GM18517 (cell line): ENCODE data around the gene BIRC5.
"Not testable (repeated sequence)": the region's sequence is repeated elsewhere in the genome, so short reads cannot be mapped to it uniquely, and the experiment has no call there.

Experiments
- ATAC-seq: cut with Tn5 transposase; IDR thresholded peaks from one replicate; pipeline ENCODE4 v1.9.1; 2021; ENCODE audit warnings: mild to moderate bottlenecking, moderate library complexity; ENCODE audit not compliant: unreplicated experiment

The BIRC5 gene

GRCh38 chr17:78214016-78214705, at the start of gene BIRC5:
Gene BIRC5 (plus strand): TSS chr17:78214253. CDS start chr17:78214317, 64 bp downstream.
- peak; percentile 59 for ATAC-seq

DNA sequence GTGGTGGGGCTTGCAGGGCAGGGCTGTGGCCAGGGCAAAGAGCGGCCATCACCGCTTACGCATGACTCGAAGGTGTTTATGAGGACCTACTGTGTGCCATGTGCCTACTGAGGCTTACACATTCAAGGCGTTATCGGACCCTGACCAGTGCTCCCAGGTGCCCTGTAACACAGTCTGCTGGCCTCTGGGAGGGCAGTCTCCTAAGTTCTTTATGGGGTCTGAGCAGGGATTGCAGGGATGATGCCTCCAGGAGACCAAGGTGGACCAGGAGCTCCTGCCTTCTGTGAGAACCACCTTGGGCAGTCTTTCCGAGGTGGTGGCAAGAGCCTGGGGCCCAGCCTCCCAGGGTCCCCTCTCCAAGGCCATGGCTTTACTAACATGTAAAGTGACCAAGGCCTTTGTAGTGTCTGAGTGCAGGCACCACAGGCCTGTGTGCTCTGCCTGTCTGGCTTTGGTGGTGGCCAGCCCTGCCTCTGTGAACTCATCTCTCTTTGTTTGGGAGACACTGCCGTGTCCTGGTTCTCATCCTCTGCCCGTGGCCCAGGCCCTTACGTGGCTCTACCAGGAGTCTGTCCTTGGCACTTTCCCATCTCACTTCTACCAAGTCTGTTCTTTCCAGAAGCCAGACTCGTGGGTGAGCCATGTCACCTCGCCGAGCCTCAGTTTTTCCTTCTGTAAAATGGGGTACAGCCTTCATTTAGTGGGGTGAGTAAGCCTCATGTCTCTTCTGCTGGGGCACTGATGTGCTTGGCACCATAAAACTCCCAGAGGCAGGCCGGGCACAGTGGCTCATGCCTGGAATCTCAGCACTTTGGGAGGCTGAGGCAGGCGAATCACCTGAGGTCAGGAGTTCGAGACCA, 49.1 kb upstream of the BIRC5 start:
- no peak for ATAC-seq

- ATAC-seq = no peak
Measured at GRCh38 chr17:78166416-78166815, 47.6 kb upstream of the BIRC5 start.

DNA sequence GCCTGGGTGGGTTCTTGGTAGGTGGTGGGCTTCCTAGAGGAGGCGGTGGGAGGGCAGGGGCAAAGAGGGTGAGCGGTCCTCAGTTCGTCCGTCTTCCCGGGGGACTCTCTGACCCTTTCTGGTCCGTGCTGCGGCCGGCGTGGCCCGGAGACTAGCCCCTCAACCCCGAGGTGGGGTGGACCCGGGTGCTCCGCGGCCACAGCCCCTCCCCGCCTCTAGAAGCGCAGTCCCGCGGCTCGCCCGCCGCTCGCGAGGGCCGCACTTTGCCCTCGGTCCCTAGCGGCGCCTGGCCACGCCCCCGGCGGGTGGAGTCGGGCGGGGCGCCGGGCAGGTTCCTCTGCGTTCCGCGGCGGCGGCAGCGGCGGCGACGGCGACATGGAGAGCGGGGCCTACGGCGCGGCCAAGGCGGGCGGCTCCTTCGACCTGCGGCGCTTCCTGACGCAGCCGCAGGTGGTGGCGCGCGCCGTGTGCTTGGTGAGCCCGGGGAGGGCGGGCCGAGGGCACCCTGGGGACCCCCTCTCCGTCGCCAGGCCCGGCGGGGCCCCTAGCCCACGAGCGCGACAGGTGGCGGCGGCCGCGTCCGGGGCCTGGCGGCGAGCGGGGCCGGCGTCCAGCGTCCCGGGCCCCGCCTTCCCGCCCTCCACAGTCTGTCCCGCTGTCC, 45.7 kb upstream of the BIRC5 start, which contains the start of gene SYNGR2:
Gene SYNGR2 (plus strand): TSS at position 340 of the 661 bp plus-strand sequence. CDS start 36 bp downstream, at position 376.
- ATAC-seq = no peak

DNA sequence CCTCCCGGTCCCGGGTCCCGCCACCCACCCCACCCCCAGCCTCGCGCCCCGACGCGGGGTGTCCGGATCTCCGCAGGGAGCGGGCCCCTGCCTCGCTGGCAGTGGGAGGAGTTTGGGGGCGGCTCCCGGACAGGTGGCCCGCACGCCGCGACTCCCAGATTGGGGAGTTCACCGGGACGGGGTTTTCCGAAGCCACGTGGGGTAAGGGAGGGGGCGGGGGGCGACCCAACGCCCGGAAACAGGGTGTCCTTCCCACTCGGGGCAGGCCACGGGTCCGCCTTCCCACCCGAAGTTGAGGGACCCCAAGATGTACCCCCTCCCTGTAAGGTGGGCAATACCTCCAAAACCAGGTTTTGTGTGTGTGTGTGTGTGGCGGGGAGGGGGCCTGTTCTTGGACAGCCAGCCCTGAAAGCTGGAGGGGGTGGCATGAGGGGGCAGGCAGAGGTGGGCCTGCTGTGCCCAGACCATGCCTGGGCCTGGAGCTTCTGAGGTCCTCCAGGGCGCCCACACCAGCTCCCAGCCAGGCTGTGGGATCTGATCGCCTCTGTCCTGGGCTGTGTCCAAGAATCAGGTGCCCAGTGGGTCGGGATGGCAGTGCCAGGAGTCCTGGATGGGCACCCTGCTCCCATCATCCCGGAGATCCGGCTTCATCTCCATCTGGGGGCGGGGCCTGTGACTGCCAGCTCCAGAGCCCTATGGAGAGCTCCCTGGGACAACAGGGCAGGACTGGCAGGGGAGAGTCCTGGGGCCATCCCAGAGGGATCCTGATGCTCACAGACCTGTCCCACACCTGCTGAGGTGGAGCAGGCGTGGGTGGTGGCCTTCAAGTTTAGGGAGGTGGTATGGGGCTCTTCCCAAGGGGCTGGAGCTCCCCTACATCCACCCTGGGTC, 44.9 kb upstream of the BIRC5 start:
- no peak for ATAC-seq

- ATAC-seq = no peak
Measured at GRCh38 chr17:78170692-78171590, 43.1 kb upstream of the BIRC5 start.

DNA sequence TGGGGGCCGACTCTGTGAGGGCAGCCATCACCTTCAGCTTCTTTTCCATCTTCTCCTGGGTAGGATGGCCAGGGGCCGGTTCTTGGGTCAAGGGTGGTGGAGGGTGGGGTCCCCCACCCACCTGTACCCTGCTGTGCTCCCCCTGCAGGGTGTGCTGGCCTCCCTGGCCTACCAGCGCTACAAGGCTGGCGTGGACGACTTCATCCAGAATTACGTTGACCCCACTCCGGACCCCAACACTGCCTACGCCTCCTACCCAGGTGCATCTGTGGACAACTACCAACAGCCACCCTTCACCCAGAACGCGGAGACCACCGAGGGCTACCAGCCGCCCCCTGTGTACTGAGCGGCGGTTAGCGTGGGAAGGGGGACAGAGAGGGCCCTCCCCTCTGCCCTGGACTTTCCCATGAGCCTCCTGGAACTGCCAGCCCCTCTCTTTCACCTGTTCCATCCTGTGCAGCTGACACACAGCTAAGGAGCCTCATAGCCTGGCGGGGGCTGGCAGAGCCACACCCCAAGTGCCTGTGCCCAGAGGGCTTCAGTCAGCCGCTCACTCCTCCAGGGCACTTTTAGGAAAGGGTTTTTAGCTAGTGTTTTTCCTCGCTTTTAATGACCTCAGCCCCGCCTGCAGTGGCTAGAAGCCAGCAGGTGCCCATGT, 42.3 kb upstream of the BIRC5 start:
- not testable (repeated sequence) for ATAC-seq

DNA sequence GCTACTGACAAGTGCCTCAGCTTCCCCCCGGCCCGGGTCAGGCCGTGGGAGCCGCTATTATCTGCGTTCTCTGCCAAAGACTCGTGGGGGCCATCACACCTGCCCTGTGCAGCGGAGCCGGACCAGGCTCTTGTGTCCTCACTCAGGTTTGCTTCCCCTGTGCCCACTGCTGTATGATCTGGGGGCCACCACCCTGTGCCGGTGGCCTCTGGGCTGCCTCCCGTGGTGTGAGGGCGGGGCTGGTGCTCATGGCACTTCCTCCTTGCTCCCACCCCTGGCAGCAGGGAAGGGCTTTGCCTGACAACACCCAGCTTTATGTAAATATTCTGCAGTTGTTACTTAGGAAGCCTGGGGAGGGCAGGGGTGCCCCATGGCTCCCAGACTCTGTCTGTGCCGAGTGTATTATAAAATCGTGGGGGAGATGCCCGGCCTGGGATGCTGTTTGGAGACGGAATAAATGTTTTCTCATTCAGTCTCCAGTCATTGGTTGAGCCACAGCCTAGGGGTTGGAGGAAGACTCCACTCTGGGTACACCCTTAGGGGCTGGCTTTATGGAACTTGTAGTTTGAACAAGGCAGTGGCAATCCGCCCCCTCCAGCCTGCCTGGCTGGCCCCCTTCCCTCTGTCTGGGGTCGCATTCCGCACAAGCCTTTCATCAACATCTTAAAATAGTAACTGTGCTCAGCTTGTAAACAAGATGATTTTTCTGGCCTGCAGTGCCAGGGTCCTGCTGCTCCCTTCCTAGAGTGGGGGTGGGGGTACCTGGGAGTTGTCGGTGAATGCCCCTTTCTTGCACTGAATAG, 41.6 kb upstream of the BIRC5 start:
- no peak for ATAC-seq

DNA sequence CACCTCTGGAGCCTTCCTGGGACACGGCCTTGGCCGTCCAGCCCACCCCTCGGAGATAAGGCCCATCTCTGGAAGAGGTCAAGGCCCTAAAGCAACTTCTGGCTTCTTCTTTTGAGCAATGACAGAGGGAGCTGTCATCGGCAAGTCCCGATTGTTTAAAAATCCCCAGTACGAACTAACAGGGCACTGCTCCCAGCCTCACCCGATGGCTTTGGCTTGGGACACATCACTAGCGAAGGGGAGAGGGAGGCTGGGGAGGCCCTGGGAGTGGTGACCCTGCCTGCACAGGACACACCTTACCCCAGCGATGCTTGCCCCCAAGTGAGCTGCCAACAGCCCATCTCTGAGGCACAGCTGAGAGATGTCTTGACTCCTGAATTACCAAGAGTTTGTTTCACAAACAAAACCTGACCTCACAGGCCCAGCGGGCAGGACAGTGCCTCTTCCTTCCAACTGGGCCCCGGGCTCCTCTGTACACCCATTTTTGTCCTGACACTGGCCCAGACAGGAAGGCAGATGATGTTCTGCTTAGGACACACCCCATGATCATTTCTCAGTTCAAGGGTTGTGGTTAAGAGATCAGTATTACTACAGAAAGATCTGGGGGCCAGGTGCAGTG, 40.8 kb upstream of the BIRC5 start:
- no peak for ATAC-seq

GRCh38 chr17:78174346-78174869, 39.6 kb upstream of the BIRC5 start:
- no peak for ATAC-seq

DNA sequence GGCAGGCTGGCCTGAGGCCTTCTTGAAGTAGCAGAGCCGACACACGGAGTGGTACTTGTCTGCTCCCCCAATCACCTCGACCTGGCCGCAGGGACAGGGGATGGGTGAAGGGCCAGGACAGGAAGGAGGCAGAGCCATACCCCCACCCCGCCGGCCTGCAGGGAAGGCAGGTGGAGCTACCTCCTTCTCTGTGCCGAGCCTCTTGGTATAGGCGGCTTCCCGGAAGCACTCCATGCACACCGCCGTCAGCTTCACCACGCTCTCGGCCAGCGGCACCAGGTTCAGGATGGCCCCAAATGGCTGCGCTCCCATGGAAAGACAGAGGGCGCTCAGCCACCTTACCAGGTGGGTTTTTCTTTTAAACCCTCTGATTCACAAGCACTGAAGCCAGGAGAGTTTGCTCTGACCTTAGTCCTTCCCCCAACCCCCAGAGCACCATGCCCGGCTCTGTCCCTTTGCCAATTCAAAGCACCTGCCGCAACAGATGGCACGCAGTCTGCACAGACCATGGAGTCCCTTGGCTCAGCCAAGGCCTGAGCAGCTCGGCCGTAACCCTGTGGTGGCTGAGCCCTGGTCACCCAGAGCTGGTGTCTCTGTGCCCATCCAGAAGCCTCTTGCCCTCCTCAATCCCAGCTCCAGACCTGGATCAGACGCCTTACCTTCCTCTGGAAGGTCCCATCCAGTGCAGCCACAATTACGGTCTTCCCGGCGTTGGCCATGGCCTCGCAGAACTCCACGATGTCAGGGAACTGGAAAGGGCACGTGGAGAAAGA, 39.0 kb upstream of the BIRC5 start:
- ATAC-seq = no peak

DNA sequence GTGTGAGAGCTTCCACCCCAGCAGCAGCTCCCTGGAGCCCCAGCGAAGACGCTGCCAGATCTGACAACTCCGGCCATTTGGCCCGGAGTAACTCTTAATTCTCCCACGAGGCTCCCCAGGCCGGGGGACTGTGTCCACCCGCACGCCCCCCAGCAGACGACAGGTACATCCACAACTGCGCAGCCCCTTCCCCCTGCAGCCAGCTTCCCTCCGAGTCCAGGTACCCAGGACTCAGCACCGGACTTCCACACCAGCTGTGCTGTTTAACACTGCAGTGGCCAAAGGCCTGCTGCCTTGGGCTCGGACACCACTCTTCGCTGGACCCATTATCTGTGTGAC, 38.4 kb upstream of the BIRC5 start:
- ATAC-seq = no peak

DNA sequence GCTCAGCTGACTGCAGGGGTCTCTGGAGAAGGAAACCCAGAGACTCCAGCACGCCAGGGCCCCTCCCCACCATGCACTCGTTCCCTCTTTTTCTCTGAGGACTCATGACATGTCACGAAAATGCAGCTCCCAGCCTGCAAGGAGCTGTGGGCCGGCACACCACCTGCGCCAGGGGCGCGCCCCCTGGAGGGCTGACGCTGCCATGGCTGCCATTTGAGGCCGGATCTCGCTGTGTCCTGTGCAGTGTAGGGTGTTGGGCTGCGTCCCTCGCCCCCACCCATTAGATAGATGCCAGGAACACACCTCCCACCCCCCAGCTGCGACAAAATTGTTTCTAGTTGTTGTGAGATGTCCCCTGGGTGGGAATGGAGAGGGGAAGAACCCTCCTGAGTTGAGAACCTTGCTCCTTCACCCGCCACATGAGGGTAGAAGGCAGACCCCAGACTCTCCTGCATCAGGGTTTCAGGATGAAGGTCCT, 37.5 kb upstream of the BIRC5 start:
- no peak for ATAC-seq

DNA sequence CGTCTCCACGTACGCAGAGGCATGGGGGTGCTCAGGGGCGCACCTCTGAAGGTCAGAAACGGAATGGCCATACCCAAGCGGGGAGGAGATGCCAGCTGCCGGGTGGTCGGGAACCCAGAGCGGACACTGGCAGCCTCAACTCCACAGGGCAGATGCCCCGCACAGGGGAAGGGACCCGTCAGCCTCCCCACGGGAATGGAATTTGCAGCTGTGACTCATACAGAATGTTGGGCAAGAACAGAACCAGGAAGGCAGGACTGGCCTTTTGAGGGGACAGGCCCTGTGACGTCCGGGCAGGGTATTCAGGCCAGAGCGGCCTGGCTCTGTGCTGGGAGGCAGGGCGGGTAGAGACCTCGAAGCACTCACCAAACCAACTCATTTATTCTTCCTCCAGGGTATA, 34.7 kb upstream of the BIRC5 start:
- ATAC-seq = no peak

GRCh38 chr17:78180083-78180482, 34.0 kb upstream of the BIRC5 start:
- no peak for ATAC-seq

DNA sequence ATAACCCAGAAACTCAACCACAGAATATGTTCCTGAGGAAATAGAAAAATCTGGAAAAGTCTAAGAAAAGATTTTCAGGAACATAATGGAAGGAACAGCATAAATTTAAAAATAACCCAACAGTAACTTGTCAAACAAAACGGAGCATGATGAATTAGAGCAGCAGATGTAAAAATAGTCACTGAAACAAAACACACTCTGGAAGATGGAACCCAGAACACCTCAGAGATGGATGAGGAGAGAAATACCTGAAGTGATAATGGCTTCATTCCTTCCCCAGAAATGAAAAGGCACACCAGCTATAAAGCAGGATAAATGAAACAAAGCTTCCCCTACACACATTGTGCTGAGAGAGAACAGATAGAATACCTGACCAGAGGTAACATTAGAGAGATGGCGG, 33.5 kb upstream of the BIRC5 start:
- no peak for ATAC-seq

DNA sequence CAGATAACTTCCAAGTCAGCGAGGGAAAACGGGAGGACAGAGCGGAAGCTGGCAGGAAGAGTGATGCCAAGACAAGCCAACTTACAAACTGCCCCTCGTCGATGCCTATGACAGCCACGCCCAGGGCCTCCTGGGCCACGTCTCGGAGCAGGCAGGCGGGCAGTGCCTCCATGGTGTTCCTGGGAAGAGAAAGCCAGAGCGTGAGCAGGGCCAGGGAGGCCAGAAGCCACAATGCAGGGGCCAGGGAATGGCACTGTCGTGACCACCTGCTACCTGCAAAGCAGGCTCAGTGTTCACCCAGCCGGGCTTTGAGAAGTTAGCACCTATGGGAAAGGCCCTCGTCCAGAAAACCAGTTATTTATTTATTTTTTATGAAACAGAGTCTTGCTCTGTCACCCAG, 31.5 kb upstream of the BIRC5 start:
- ATAC-seq = no peak
